KOPT-K1 (cell line): ENCODE measurements around the gene WNK2.
"Not testable (repeated sequence)": the region's sequence is repeated elsewhere in the genome, so short reads cannot be mapped to it uniquely, and the experiment has no call there.

Experiments
- H3K27ac ChIP-seq: fragments of 200-600 bp; sonication (generic); 2 replicates; pipeline ENCODE4 v1.5.1; 2016; ENCODE audit warnings: antibody characterized with exemption, mild to moderate bottlenecking, low read depth, low read length; ENCODE audit not compliant: poor library complexity, severe bottlenecking
- H3K36me3 ChIP-seq: fragments of 200-600 bp; sonication (generic); 2 replicates; pipeline ENCODE4 v1.5.1; 2017; ENCODE audit warnings: antibody characterized with exemption, mild to moderate bottlenecking, low read length, moderate library complexity; ENCODE audit not compliant: insufficient read depth
- H3K9me3 ChIP-seq: fragments of 200-600 bp; sonication (generic); 2 replicates; pipeline ENCODE4 v1.5.1; 2017; ENCODE audit warnings: antibody characterized with exemption, low read length, mild to moderate bottlenecking; ENCODE audit not compliant: insufficient read depth, poor library complexity, severe bottlenecking

The WNK2 gene

DNA sequence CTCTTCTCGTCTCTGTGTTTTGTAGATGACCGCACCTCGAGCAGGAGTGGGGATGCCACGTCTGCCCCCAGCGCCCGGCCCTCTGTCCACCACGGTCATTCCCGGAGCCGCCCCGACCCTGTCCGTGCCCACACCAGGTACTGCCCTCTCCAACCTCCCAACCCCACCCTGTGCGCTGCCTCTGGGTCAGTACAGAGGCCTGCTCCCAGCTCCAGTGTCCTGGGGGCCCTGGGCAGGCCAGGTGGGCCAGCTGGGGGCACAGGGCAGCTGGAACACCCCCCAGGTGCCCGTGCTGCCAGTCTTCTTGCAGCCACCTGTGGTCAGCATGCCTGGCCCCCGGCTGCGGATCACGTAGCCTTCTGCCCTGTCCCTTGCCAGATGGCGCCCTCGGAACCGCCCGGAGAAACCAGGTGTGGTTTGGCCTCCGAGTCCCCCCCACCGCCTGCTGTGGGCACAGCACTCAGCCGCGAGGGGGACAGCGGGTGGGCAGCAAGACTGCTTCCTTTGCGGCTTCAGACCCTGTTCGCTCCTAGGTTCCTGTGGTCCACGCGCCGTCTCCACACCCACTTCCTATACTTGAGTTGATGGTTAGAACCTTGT is 133.7 kb downstream of the WNK2 start:
- H3K36me3 ChIP-seq = no peaks in the 10 kb centered on the region
- no peak overlapping the region for H3K27ac ChIP-seq
- no peaks in the 10 kb centered on the region for H3K9me3 ChIP-seq

DNA sequence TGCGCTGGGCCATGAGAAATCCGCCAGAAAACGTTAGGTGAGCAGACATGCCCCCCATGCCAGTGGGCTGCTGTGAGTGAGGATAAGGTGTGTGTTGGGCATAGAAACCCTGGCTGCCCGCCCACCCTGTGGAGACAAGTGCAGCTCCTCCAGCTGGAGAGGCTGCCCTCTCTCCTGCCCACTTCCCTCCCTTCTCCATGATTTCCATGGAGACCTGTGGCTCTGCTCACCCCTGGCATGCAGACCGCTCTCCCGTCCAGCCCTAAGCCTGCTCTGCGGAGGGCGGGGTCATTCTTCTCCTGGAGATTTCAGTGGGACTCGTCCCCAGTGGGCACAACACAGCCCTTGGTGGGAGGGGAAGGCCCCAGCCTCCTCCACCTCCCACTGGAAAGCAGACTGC is 134.5 kb downstream of the WNK2 start:
- Histone ChIP-seq H3K27ac (no peak overlapping the region), H3K36me3 (no peaks in the 10 kb centered on the region), H3K9me3 (no peaks in the 10 kb centered on the region)

GRCh38 chr9:93319301-93319991 is 135.5 kb downstream of the WNK2 start:
- H3K27ac ChIP-seq = no peak overlapping the region
- H3K36me3 ChIP-seq = no peaks in the 10 kb centered on the region
- no peaks in the 10 kb centered on the region for H3K9me3 ChIP-seq

DNA sequence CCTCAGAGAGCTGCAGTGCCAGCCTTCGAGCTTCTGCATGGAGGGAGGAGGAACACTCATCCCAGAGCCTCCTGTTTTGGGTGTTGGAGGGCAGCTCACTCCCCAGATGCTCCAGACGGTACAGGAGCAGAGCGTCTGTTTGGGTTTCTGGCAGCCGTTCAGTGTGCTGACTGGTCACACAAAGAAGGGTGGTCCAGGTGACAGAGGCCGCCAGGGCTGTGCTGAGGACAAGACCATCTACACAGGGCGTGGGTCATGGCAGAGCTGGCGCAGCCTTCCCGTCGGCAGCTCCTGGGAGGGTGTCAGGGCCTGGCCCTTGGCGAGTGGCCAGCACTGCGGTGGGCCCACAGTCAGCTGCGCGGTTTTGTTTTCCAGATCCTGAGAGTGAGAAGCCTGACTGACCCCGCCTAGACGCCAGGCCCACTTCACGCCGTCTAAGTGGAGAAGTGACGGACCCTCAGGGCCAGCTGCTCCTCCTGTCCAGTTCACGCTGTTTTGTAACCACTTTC is 136.1 kb downstream of the WNK2 start:
- no peaks in the 10 kb centered on the region for H3K36me3 ChIP-seq
- H3K27ac ChIP-seq = no peak overlapping the region
- no peaks in the 10 kb centered on the region for H3K9me3 ChIP-seq

DNA sequence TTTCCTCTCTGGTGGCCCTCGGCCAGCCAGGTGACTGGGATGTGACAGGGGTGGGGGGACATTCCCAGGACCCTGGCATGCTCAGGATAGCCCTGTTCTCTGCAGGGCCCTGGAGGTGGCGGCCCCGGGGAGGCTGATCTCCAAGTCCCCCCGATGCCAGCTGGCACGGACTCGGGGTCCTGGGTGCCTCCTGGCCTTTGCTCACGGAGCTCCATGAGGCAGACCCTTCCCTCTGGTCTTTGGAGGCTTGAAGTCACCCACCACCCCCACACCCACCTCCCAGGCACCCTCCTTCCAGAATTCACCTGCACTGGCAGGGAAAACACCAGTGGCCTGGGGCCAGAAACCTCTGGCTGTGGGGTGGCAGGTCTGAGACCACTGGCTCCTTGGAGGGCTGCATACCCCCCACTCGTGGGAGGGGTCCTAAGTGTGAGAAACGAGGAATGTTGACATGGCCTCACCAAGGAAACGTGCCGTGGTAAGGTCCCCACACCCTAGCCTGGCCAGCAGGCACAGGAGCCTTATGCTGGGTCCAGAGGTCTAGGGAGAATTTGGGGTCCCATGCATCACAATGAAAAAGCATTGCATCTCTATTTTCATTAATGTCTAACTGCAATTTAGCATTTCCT is 136.8 kb downstream of the WNK2 start:
- Histone ChIP-seq H3K36me3 (no peaks in the 10 kb centered on the region), H3K27ac (no peak overlapping the region), H3K9me3 (no peaks in the 10 kb centered on the region)

GRCh38 chr9:93321220-93321610 is 137.3 kb downstream of the WNK2 start:
- no peaks in the 10 kb centered on the region for H3K9me3 ChIP-seq
- H3K36me3 ChIP-seq = no peaks in the 10 kb centered on the region
- H3K27ac ChIP-seq = no peak overlapping the region

- H3K27ac ChIP-seq, H3K36me3 ChIP-seq, H3K9me3 ChIP-seq: not testable (repeated sequence)
Measured at GRCh38 chr9:93323446-93323954, 139.6 kb downstream of the WNK2 start.

- H3K9me3 ChIP-seq = no peaks in the 10 kb centered on the region
- no peaks in the 10 kb centered on the region for H3K36me3 ChIP-seq
- no peak overlapping the region for H3K27ac ChIP-seq
Measured at GRCh38 chr9:93324191-93324834, 140.4 kb downstream of the WNK2 start.

DNA sequence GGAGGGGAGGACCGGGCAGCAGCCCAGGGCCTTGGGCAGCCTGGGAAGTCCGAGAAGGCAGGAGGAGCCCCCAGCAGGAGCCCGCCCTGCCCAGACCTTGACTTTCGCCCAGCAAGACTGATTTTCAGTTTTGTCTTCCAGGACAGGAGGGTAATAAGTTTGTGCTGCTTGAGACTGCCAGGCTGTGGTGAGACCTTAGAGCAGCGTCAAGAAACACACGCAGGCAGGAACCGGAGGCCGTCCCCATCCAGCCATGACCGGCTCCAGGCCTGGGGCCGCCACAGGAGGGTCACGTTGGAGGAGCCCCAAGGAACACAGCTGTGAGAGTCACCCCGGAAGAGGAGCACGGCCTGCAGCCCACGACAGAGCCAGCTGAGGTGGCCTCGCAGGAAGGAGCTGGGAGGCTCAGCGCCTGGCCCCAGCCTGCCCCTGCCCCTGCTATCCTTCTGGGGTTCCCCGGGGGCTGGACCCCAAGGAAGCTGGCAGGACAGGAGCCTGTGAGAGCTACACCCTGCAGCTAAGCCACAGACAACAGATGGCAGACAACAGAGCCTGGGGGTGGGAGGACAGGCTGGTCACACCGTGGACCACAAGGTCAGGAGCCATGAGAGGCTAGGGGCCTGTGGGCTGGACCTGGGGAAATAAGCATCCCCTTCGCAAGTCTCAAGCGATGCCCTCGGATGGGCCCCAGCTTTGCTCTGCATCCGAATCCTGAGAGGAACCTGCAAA is 141.5 kb downstream of the WNK2 start:
- Histone ChIP-seq H3K36me3 (no peaks in the 10 kb centered on the region), H3K9me3 (no peaks in the 10 kb centered on the region), H3K27ac (no peak overlapping the region)

GRCh38 chr9:93326056-93326455 is 142.1 kb downstream of the WNK2 start:
- H3K9me3 ChIP-seq = no peaks in the 10 kb centered on the region
- H3K27ac ChIP-seq = no peak overlapping the region
- H3K36me3 ChIP-seq = no peaks in the 10 kb centered on the region

DNA sequence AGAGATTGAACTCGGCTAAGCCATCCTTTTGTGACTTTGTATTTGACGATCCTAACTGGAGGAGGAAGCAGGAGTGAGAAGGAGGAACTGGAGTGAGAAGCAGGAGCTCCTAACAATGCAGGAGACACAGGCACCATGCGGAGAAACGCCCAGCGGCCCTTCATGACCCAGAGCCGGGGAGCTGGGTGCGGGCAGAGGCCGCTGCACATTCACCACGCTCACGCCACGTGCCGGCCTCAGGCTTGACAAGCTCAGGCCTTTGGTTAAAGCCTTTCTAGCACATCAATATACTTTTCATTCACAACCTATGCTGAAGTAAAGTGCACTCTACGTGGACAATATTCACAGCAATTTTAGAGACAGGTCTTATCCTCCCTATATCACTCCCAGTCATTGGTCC is 142.7 kb downstream of the WNK2 start:
- Histone ChIP-seq H3K9me3 (no peaks in the 10 kb centered on the region), H3K36me3 (no peaks in the 10 kb centered on the region)

GRCh38 chr9:93329629-93330280 is 145.8 kb downstream of the WNK2 start:
- Histone ChIP-seq H3K36me3 (no peaks in the 10 kb centered on the region), H3K27ac (no peak overlapping the region), H3K9me3 (no peaks in the 10 kb centered on the region)

More for the DNA sequence above, 142.7 kb downstream of the WNK2 start:
- no peak overlapping the region for H3K27ac ChIP-seq

DNA sequence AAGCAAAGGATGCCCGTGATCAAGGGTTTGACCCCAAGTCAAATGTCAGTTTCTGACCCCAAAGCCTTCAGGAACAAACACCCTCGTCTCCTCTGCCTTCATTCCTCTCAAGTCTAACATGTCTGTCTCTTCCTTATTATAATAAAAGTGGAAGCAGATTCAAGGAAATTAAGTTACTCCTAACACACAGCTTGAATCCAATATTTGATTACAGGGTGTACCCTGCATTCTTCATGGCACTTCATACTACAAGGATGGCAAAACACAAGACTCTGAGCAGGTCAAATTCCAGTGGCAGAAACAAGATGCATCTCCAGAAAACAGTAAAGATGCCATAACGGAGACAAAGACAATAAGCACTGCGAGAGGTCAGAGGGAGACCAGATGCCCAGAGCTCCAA is 148.4 kb downstream of the WNK2 start:
- no peak overlapping the region for H3K27ac ChIP-seq
- H3K36me3 ChIP-seq = no peaks in the 10 kb centered on the region
- peaks cover 1% of the 10 kb centered on the region for H3K9me3 ChIP-seq

GRCh38 chr9:93336720-93337119 is 152.8 kb downstream of the WNK2 start:
- no peaks in the 10 kb centered on the region for H3K36me3 ChIP-seq
- H3K27ac ChIP-seq = no peak overlapping the region
- peaks cover 29% of the 10 kb centered on the region for H3K9me3 ChIP-seq
